ENCODE data around the gene DNAJC11. TPM values are rescaled to one million over a fixed set of nuclear protein-coding genes. Genes with fewer than 3 reads are reported as not detected.
"Not testable (repeated sequence)": the region's sequence is repeated elsewhere in the genome, so short reads cannot be mapped to it uniquely, and the experiment has no call there.

DNAJC11 gene
- total RNA-seq, 1 donor: 38.9 TPM

DNA sequence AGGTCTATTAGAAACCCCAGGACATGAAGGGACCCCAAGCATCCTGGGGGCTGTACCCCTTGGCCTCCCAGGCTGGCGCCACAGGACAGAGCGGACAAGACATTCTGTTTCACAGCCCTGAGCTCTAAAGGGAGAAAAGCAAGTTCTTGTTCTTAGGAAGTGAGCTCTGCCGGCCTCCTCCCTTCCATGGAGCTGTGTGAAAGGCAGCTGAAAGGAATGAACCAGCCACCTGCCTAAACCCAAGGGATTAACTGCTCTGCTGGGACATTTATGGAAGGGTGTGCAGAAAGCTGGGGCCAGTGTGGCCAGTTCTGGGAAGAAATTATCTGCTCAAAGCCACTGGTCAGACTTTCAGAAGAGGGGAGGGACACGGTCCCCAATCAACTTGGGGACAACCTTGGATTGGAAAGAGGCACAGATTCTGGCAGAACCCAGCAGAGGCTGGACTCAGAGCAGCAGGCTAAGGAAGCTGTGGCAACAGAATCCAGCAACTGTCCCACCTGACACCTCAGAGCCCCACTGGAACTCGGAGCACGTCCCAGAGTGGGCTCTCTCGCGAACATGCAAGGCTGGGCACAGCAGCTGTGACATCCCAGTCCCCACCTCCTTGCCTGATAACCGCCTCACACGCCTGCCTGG, 101.1 kb downstream of the DNAJC11 start:
- TF ChIP-seq, protein P1, sequence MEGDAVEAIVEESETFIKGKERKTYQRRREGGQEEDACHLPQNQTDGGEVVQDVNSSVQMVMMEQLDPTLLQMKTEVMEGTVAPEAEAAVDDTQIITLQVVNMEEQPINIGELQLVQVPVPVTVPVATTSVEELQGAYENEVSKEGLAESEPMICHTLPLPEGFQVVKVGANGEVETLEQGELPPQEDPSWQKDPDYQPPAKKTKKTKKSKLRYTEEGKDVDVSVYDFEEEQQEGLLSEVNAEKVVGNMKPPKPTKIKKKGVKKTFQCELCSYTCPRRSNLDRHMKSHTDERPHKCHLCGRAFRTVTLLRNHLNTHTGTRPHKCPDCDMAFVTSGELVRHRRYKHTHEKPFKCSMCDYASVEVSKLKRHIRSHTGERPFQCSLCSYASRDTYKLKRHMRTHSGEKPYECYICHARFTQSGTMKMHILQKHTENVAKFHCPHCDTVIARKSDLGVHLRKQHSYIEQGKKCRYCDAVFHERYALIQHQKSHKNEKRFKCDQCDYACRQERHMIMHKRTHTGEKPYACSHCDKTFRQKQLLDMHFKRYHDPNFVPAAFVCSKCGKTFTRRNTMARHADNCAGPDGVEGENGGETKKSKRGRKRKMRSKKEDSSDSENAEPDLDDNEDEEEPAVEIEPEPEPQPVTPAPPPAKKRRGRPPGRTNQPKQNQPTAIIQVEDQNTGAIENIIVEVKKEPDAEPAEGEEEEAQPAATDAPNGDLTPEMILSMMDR (IDR thresholded peaks at IDR 0.05; ENCODE audit: insufficient read depth, low read depth, low read length): no peak
- DNase-seq (ENCODE audit: low read depth): peak; percentile 68
- peak overlapping the region; percentile 93 for H3K4me3 ChIP-seq (ENCODE audit: low read depth, low read length)

DNA sequence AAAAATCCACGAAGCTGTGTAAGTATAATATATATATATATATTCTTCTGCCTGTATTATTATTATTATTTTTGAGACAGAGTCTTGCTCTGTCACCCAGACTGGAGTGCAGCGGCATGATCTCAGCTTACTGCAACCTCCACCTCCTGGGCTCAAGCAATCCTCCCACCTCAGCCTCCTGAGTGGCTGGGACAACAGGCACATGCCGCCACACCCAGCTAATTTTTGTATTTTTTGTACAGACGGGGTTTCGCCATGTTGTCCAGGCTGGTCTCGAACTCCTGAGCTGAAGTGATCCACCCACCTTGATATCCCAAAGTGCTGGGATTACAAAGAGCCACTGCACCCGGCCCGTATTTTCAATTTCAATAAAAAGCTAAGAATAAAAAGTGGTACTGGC, 101.6 kb downstream of the DNAJC11 start:
- peak overlapping the region; percentile 93 for H3K4me3 ChIP-seq (ENCODE audit: low read depth, low read length)
- not testable (repeated sequence) for DNase-seq (ENCODE audit: low read depth)

DNA sequence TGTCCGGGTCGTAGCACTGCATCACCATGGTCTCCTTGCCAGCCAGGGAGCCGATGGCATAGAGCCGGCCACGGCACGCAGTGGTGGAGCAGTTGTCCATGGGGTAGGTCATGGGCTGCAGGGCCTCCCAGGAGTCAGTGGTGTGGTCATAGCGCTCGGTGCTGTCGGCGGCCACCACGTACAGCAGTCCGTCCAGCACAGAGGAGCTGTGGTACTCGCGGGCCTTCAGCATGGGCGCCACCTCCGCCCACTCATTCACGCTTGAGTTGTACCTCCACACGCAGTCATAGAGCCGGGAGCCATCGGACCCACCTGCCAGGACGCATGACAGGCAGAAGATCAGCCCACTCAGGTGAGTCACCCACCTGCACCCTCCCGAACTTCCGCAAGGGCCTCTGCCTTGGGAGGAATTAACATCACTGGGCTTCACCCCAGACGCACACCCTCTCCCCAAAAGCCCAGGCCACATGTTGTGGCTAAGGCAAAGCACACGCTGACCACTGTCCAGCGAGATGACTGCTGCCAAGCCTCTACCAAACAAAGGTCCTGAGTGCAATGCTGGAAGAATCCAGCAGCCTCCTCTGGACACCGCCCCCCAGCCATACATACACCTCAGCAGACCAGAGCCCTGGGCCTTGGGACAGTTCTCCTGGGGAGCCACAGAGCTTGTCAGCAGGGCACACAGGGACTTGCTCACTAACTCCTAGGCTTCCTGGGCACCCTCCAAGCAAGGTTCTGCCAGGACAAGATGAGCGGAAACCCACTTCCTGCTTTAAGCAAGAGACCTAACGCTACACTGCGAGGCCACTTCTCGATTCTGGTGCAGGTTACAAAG, 102.3 kb downstream of the DNAJC11 start:
- H3K4me3 ChIP-seq (ENCODE audit: low read depth, low read length): peak overlapping the region; percentile 93
- DNase-seq (ENCODE audit: low read depth): no peak
- TF ChIP-seq, protein P1 (IDR thresholded peaks at IDR 0.05; ENCODE audit: insufficient read depth, low read depth, low read length): no peak

DNA sequence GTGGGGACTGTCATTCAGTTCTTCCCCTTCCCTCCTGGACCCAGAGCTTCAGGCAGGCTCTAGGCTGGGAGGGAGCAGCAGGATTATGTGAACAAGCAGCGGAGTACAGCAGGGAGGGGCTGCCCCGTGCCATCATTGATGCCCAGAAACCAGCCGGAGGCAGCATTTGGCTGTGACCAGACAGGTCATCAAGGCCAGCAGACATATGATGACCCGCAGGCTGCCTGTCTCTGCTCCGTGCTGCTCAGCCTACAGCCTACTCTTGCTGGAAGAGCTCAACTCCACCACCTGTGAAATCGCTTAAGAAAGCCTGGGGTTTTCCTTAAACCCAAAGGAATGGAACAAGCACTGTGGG, 103.9 kb downstream of the DNAJC11 start:
- H3K4me3 ChIP-seq (ENCODE audit: low read depth, low read length): no peak overlapping the region
- DNase-seq (ENCODE audit: low read depth): no peak
- TF ChIP-seq, protein P1 (IDR thresholded peaks at IDR 0.05; ENCODE audit: insufficient read depth, low read depth, low read length): no peak

DNA sequence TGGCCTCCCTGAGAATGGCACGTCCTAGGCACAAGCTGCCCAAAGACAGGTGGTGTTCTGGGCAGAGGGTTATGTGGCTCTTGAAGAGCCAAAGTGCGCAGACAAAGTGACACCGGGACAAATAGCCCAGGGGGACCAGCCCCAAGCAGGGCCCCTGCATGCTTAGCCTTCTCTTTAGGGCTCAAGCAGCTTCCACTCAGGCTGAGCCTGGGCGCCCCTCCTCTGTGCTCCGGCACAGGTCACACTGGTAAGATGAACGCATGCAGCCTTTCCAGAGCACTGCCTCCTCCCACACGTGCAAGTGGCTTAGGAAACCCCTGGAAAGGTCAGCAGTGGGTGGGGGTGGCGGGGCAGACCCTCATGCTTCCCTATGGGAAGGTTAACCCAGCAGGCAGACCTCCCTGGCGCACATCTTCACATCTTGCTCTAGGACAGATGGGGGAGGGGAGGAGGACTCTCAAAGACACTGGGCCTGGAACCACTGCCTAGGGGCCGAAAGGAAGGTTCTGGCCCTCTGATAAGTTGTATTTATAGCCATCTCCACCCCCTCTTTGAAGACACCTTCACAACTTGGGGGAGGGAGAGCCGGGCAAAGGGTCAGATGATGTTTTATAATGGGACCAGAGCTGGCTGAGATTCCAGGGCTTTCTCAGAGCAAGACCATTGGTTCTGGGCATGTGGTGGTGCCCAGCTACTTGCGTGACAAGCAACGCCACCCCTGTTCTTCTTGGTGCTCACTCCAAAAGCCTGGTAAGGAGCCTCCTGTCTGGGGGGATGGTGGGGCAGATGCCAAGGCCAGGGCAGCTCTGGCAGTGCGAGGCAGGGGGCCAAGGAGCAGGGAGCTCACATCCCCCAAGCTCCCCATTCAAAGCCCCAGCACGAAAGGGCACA, 104.5 kb downstream of the DNAJC11 start:
- TF ChIP-seq, protein P1 (IDR thresholded peaks at IDR 0.05; ENCODE audit: insufficient read depth, low read depth, low read length): no peak
- no peak overlapping the region for H3K4me3 ChIP-seq (ENCODE audit: low read depth, low read length)
- DNase-seq (ENCODE audit: low read depth): no peak

DNA sequence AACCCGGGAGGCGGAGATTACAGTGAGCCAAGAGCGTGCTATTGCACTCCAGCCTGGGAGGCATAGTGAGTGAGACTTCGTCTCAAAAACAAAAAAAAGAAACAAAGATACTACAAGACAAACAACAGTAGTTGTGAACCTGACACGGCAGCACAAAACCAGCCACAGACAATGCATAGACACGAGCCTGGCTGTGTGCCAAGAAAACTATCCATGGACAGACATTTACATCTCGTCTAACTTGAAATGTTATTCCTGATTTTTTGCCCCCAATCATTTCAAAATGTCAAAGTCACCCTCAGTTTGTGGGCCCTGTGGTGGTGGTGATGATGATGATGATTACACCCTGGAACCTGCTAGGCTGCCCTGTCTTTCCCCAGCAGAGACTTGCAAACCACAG, 105.3 kb downstream of the DNAJC11 start:
- no peak for DNase-seq (ENCODE audit: low read depth)
- TF ChIP-seq, protein P1 (IDR thresholded peaks at IDR 0.05; ENCODE audit: insufficient read depth, low read depth, low read length): no peak
- H3K4me3 ChIP-seq (ENCODE audit: low read depth, low read length): no peak overlapping the region
